Activated CD4-positive, alpha-beta T cell treated with anti-CD3 and anti-CD28 coated beads, Interleukin-2, amount 10 ng/mL, durations not matched to agents 24 days and 14 days (primary cell): ENCODE measurements around the gene STK25. TPM values are rescaled to one million over a fixed set of nuclear protein-coding genes. Genes with fewer than 3 reads are reported as not detected.
"Not testable (repeated sequence)": the region's sequence is repeated elsewhere in the genome, so short reads cannot be mapped to it uniquely, and the experiment has no call there.

Source experiments
- DNase-seq: peaks from one replicate; pipeline ENCODE4 v3.0.0; 2022
- H3K27ac Mint-ChIP-seq: one replicate; pipeline ENCODE4 v1.8.0; 2022; ENCODE audit warnings: mild to moderate bottlenecking, mixed read lengths
- H3K27me3 Mint-ChIP-seq: one replicate; pipeline ENCODE4 v1.8.0; 2022; ENCODE audit warnings: mixed read lengths
- H3K36me3 Mint-ChIP-seq: one replicate; pipeline ENCODE4 v1.8.0; 2022; ENCODE audit warnings: low read depth, mild to moderate bottlenecking, mixed read lengths
- H3K4me1 Mint-ChIP-seq: one replicate; pipeline ENCODE4 v1.8.0; 2021; ENCODE audit warnings: mixed read lengths
- H3K4me3 Mint-ChIP-seq: one replicate; pipeline ENCODE4 v1.8.0; 2022; ENCODE audit warnings: mild to moderate bottlenecking, moderate library complexity, mixed read lengths
- H3K9me3 Mint-ChIP-seq: one replicate; pipeline ENCODE4 v1.8.0; 2021; ENCODE audit warnings: mixed read lengths
- intact Hi-C: fragments of 100-400 bp; cut with micrococcal nuclease; formaldehyde crosslinking; loops from one replicate; pipeline ENCODE4 v1.15.1; 2023
- total RNA-seq: library from RNA; stranded (reverse); gene quantifications from 2 replicates; pipeline ENCODE4 v1.2.3, GENCODE V29; 2022

The STK25 gene
- total RNA-seq, 1 donor from 2014 or later, result 121 TPM

GRCh38 chr2:241467777-241468475 lies 40.5 kb downstream of the STK25 start:
- H3K4me1 Mint-ChIP-seq, result peaks cover 1% of the 10 kb centered on the region
- no peak overlapping the region for H3K27ac Mint-ChIP-seq
- no peak overlapping the region for H3K4me3 Mint-ChIP-seq
- peaks cover 13% of the 10 kb centered on the region for H3K27me3 Mint-ChIP-seq
- H3K36me3 Mint-ChIP-seq, result no peaks in the 10 kb centered on the region
- no peak for DNase-seq
- no peaks in the 10 kb centered on the region for H3K9me3 Mint-ChIP-seq
- intact Hi-C loops, result no loop called here

DNA sequence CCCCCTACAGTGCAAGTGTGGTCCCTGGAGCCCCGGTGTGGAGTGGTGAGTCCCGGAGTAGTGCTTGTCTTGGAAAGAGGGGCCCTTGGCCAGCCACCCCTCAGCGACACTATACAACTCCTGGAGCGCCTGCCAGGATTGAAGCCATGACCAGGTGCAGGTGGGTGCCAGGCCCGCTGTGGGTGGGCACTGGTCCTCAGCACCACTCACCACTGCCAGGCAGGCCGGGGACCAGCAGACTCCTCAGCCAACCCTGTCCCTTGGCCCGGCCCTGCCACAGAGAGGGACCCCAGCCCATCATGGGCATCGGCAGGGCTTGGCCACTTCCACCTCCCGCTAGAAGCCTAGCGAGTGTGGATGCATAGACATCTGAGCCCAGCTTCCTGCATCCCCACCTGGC lies 42.2 kb downstream of the STK25 start:
- DNase-seq, result no peak
- no peak overlapping the region for H3K4me3 Mint-ChIP-seq
- H3K27me3 Mint-ChIP-seq, result peaks cover 6% of the 10 kb centered on the region
- no peaks in the 10 kb centered on the region for H3K36me3 Mint-ChIP-seq
- intact Hi-C loops, result no loop called here
- H3K27ac Mint-ChIP-seq, result no peak overlapping the region
- no peaks in the 10 kb centered on the region for H3K9me3 Mint-ChIP-seq
- peaks cover 1% of the 10 kb centered on the region for H3K4me1 Mint-ChIP-seq

DNA sequence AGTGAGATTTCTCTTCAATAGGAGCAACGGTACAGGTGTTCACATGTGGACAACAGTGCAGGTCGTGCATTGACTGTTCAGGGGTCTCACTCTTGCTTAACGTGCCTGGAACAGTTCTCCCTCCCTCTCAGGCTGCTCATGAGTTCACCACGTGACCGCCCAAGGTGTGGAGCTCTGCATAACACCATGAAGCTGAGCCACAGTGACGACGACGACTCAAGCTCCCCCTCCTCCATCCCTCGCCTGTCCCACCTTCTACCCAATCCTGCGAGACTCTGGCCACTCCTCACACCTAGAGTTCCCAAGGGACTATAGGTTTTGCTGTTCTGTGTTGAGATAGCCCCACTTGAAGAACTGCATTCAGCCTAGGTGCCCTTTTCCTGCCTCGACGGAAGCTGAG lies 42.8 kb downstream of the STK25 start:
- no peaks in the 10 kb centered on the region for H3K9me3 Mint-ChIP-seq
- peaks cover 1% of the 10 kb centered on the region for H3K4me1 Mint-ChIP-seq
- intact Hi-C loops, result no loop called here
- no peak overlapping the region for H3K27ac Mint-ChIP-seq
- DNase-seq, result no peak
- no peaks in the 10 kb centered on the region for H3K36me3 Mint-ChIP-seq
- H3K27me3 Mint-ChIP-seq, result peaks cover 6% of the 10 kb centered on the region
- H3K4me3 Mint-ChIP-seq, result no peak overlapping the region

- intact Hi-C loops, result no loop called here
- DNase-seq, result no peak
- peaks cover 6% of the 10 kb centered on the region for H3K27me3 Mint-ChIP-seq
- no peaks in the 10 kb centered on the region for H3K36me3 Mint-ChIP-seq
- no peaks in the 10 kb centered on the region for H3K9me3 Mint-ChIP-seq
- H3K4me1 Mint-ChIP-seq, result no peaks in the 10 kb centered on the region
- H3K4me3 Mint-ChIP-seq, result no peak overlapping the region
- no peak overlapping the region for H3K27ac Mint-ChIP-seq
These were observed 44.9 kb downstream of the STK25 start for GRCh38 chr2:241463276-241464135.

- no peaks in the 10 kb centered on the region for H3K4me1 Mint-ChIP-seq
- no peak for DNase-seq
- intact Hi-C loops, result no loop called here
- H3K9me3 Mint-ChIP-seq, result no peaks in the 10 kb centered on the region
- H3K36me3 Mint-ChIP-seq, result no peaks in the 10 kb centered on the region
- H3K27me3 Mint-ChIP-seq, result peaks cover 8% of the 10 kb centered on the region
- no peak overlapping the region for H3K4me3 Mint-ChIP-seq
- H3K27ac Mint-ChIP-seq, result no peak overlapping the region
These were observed 46.4 kb downstream of the STK25 start for GRCh38 chr2:241461693-241462677.

- intact Hi-C loops, result no loop called here
- H3K4me3 Mint-ChIP-seq, result no peak overlapping the region
- H3K27me3 Mint-ChIP-seq, result peaks cover 13% of the 10 kb centered on the region
- no peaks in the 10 kb centered on the region for H3K36me3 Mint-ChIP-seq
- no peak overlapping the region for H3K27ac Mint-ChIP-seq
- no peaks in the 10 kb centered on the region for H3K4me1 Mint-ChIP-seq
- DNase-seq, result no peak
- no peaks in the 10 kb centered on the region for H3K9me3 Mint-ChIP-seq
These were observed 47.8 kb downstream of the STK25 start for GRCh38 chr2:241460631-241461030.

- no peak for DNase-seq
- no peaks in the 10 kb centered on the region for H3K4me1 Mint-ChIP-seq
- peaks cover 8% of the 10 kb centered on the region for H3K27me3 Mint-ChIP-seq
- no peak overlapping the region for H3K27ac Mint-ChIP-seq
- no peaks in the 10 kb centered on the region for H3K36me3 Mint-ChIP-seq
- intact Hi-C loops, result no loop called here
- no peak overlapping the region for H3K4me3 Mint-ChIP-seq
- H3K9me3 Mint-ChIP-seq, result no peaks in the 10 kb centered on the region
These were observed 48.9 kb downstream of the STK25 start for GRCh38 chr2:241459520-241459919.

DNA sequence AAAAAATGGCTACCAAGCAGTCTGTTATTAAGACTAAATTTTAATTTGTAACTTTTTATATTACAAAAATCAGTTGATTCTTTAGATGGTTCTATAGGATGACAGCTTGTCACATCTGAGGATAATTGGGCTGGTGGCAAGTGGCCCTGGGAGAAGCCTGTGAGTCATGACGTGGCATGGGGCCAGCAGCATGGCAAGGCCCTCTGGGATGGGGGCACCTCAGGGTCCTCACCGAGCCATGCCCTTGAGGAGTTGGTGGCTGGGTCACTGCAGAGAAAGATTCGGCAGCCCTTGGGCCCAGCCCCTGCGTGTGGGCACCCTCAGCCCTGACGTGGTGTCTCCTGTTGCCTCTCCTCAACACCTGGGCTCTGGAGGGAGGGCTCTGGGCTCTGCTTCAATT lies 49.7 kb downstream of the STK25 start:
- Mint-ChIP-seq H3K27ac (no peak overlapping the region), H3K36me3 (no peaks in the 10 kb centered on the region)
- intact Hi-C loops, result no loop called here

DNA sequence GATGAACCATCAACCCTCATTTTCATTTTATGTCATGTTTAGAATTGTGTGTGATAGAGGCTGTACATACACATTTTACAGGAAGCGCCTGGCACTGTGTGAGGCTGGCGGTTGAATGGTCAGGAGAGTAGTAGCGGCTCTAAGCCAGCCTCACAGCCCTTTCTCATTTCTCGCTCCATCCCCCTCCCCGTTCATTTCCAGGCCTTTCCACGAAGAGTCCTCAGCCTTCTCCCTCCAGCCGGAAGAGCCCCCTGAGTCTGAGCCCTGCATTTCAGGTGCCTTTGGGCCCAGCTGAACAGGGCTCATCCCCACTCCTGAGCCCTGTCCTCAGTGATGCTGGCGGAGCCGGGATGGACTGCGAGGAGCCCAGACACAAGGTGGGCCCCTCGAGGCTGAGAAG lies 51.8 kb downstream of the STK25 start:
- Mint-ChIP-seq H3K4me1 (no peaks in the 10 kb centered on the region), H3K9me3 (no peaks in the 10 kb centered on the region), H3K27me3 (peaks cover 13% of the 10 kb centered on the region), H3K4me3 (no peak overlapping the region), H3K27ac (no peak overlapping the region), H3K36me3 (no peaks in the 10 kb centered on the region)
- no peak for DNase-seq
- intact Hi-C loops, result no loop called here

More for the DNA sequence above, 49.7 kb downstream of the STK25 start:
- no peak for DNase-seq
- no peak overlapping the region for H3K4me3 Mint-ChIP-seq
- H3K4me1 Mint-ChIP-seq, result no peaks in the 10 kb centered on the region
- H3K27me3 Mint-ChIP-seq, result peaks cover 10% of the 10 kb centered on the region
- H3K9me3 Mint-ChIP-seq, result no peaks in the 10 kb centered on the region

- intact Hi-C loops, result no loop called here
- H3K4me3 Mint-ChIP-seq, result no peak overlapping the region
- H3K9me3 Mint-ChIP-seq, result no peaks in the 10 kb centered on the region
- no peak overlapping the region for H3K27ac Mint-ChIP-seq
- DNase-seq, result no peak
- peaks cover 17% of the 10 kb centered on the region for H3K27me3 Mint-ChIP-seq
- H3K36me3 Mint-ChIP-seq, result no peaks in the 10 kb centered on the region
- no peaks in the 10 kb centered on the region for H3K4me1 Mint-ChIP-seq
These were observed 53.4 kb downstream of the STK25 start for GRCh38 chr2:241454837-241455485.

DNA sequence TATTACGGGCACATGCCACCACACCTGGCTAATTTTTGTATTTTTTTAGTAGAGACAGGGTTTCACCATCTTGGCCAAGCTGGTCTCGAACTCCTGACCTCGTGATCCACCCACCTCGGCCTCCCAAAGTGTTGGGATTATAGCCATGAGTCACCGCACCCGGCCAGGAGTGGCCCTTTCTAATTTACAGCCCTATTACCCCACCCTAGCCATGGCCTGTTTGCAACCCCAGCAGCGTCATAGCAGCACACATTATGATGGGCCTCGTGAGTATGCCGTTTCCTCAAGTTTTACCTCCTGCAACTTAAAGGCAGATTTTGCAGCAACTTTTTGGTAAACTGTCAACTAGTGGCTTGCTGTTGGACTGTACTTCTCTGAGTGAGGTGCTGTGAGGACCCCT lies 54.5 kb downstream of the STK25 start:
- H3K27ac Mint-ChIP-seq, H3K36me3 Mint-ChIP-seq, H3K4me1 Mint-ChIP-seq, intact Hi-C loops, H3K4me3 Mint-ChIP-seq, H3K9me3 Mint-ChIP-seq, DNase-seq: not testable (repeated sequence)
- peaks cover 21% of the 10 kb centered on the region for H3K27me3 Mint-ChIP-seq

DNA sequence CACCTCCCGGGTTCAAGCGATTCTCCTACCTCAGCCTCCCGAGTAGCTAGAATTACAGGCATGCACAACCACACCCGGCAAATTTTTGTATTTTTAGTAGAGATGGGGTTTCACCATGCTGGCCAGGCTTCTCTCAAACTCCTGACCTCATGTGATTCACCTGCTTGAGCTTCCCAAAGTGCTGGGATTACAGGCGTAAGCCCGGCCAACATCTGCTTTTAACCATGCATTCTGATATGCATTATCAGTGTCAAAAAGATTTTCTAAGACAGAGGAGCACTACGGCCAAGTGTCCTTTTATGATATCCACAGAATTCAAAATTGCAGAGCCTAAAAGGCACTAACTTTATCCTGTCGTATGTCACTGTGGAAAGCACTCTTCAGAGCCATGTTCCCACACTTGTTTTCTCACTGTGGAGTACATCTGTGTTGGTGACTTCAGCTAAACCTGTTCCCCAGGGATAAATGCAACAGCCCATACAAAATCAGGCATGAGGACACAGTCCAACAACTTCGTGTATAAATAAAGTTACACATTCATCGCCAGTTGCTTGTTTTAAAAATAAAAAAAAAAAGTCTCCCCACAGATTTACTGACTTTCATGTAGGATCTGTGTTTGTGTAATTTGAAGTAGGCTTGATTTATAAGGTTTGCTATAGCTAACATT lies 56.4 kb downstream of the STK25 start:
- DNase-seq, result no peak
- H3K36me3 Mint-ChIP-seq, result no peaks in the 10 kb centered on the region
- intact Hi-C loops, result no loop called here
- H3K27me3 Mint-ChIP-seq, result peaks cover 28% of the 10 kb centered on the region
- H3K9me3 Mint-ChIP-seq, result no peaks in the 10 kb centered on the region
- H3K27ac Mint-ChIP-seq, result no peak overlapping the region
- no peak overlapping the region for H3K4me3 Mint-ChIP-seq
- no peaks in the 10 kb centered on the region for H3K4me1 Mint-ChIP-seq

DNA sequence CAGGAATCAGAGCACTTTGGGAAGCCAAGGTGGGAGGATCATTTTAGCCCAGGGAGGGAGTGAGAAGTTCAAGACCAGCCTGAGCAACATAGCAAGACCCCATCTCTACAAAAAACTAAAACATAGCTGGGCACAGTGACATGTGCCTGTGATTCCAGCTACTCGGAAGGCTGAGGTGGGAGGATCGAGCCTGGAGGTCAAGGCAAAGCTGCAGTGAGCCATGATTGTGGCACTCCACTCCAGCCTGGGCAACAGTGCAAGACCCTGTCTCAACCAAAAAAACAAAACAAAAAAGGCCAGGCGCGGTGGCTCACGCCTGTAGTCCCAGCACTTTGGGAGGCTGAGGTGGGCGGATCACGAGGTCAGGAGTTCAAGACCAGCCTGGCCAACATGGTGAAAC lies 58.3 kb downstream of the STK25 start:
- peaks cover 31% of the 10 kb centered on the region for H3K27me3 Mint-ChIP-seq
- H3K36me3 Mint-ChIP-seq, H3K4me1 Mint-ChIP-seq, H3K4me3 Mint-ChIP-seq, H3K9me3 Mint-ChIP-seq, DNase-seq, intact Hi-C loops, H3K27ac Mint-ChIP-seq: not testable (repeated sequence)
